ENCODE results near the gene XPR1. TPM values are rescaled to one million over a fixed set of nuclear protein-coding genes. Genes with fewer than 3 reads are reported as not detected.

Gene XPR1
- total RNA-seq, 1 experiment from 2014 or later, result 36.1 TPM

- intact Hi-C loops (cut with micrococcal nuclease; ENCODE audit: unreplicated experiment), result no loop called here
- Histone ChIP-seq H3K36me3 (ENCODE audit: control insufficient read depth, insufficient read depth, low read length) (no peaks in the 10 kb centered on the region), H3K27ac (ENCODE audit: low read length) (no peak overlapping the region), H3K9me3 (ENCODE audit: control insufficient read depth, insufficient read depth, low read depth, low read length) (no peaks in the 10 kb centered on the region), H3K27me3 (ENCODE audit: control insufficient read depth, insufficient read depth, low read length) (no peaks in the 10 kb centered on the region), H3K4me3 (ENCODE audit: low read depth in 2 of 2, low read length in 2 of 2) (no peak overlapping the region), H3K4me1 (ENCODE audit: control insufficient read depth, insufficient read depth, low read length) (0 out of 2 replicates have a peak, but pooled peaks cover 2% of the 10 kb centered on the region)
- no peak for ATAC-seq
- ChIA-PET POLR2A (no interaction called here), CTCF (no interaction called here)
- BruUV-seq (replicated peaks), result no TSS peak
- in situ Hi-C loops (cut with HindIII; ENCODE audit: low pct_unique_long_range_greater_than_20kb, low sequenced_read_pairs), result no loop called here
- TF ChIP-seq TCF7L2 (IDR thresholded peaks at IDR 0.05; ENCODE audit: low read depth, low read length), result no peak
- no peak for TF ChIP-seq SIN3A (IDR thresholded peaks at IDR 0.05; ENCODE audit: borderline replicate concordance, insufficient read depth, low read depth, low read length)
- no peak for TF ChIP-seq CTCF (IDR thresholded peaks at IDR 0.05)
- no peak for TF ChIP-seq REST (IDR thresholded peaks at IDR 0.05; ENCODE audit: insufficient read depth in 1 of 2, low read depth in 2 of 2, low read length in 1 of 2)
- TF ChIP-seq POLR2AphosphoS5 (IDR thresholded peaks at IDR 0.05; ENCODE audit: low read depth, low read length), result no peak
- no peak for DNase-seq (ENCODE audit: low read depth, low spot score)
Observed at GRCh38 chr1:180931529-180931928, 299.7 kb downstream of the XPR1 start.

- Histone ChIP-seq H3K36me3 (ENCODE audit: control insufficient read depth, insufficient read depth, low read length) (no peaks in the 10 kb centered on the region), H3K27me3 (ENCODE audit: control insufficient read depth, insufficient read depth, low read length) (no peaks in the 10 kb centered on the region), H3K27ac (ENCODE audit: low read length) (no peak overlapping the region), H3K9me3 (ENCODE audit: control insufficient read depth, insufficient read depth, low read depth, low read length) (no peaks in the 10 kb centered on the region), H3K4me1 (ENCODE audit: control insufficient read depth, insufficient read depth, low read length) (no peaks in the 10 kb centered on the region), H3K4me3 (ENCODE audit: low read depth in 2 of 2, low read length in 2 of 2) (no peak overlapping the region)
- CTCF ChIA-PET, result no interaction called here
- ATAC-seq (no peak), DNase-seq (ENCODE audit: low read depth, low spot score) (no peak)
- TF ChIP-seq POLR2AphosphoS5 (IDR thresholded peaks at IDR 0.05; ENCODE audit: low read depth, low read length) (no peak), TCF7L2 (IDR thresholded peaks at IDR 0.05; ENCODE audit: low read depth, low read length) (no peak), CTCF (IDR thresholded peaks at IDR 0.05) (no peak), SIN3A (IDR thresholded peaks at IDR 0.05; ENCODE audit: borderline replicate concordance, insufficient read depth, low read depth, low read length) (no peak), REST (IDR thresholded peaks at IDR 0.05; ENCODE audit: insufficient read depth in 1 of 2, low read depth in 2 of 2, low read length in 1 of 2) (no peak)
- intact Hi-C loops (cut with micrococcal nuclease; ENCODE audit: unreplicated experiment) (no loop called here), in situ Hi-C loops (cut with HindIII; ENCODE audit: low pct_unique_long_range_greater_than_20kb, low sequenced_read_pairs) (no loop called here)
- POLR2A ChIA-PET, result no interaction called here
- no TSS peak for BruUV-seq (replicated peaks)
Observed at GRCh38 chr1:180932378-180932777, 300.6 kb downstream of the XPR1 start.
